ENCODE results near the gene MEOX2.

- TF ChIP-seq GATA2 (IDR thresholded peaks at IDR 0.05; ENCODE audit: low read depth, low read length) (no peak), GATA3 (IDR thresholded peaks at IDR 0.05; ENCODE audit: low read depth, low read length) (no peak)
These were observed 92.0 kb downstream of the MEOX2 start for GRCh38 chr7:15594461-15594860.

All from SH-SY5Y (cell line).